DND-41 (cell line): ENCODE data around the gene C22orf23.
"Not testable (repeated sequence)": the region's sequence is repeated elsewhere in the genome, so short reads cannot be mapped to it uniquely, and the experiment has no call there.

Source experiments
- ATAC-seq: fragments of 200-7000 bp; cut with Tn5 transposase; 3 replicates; pipeline ENCODE4 v1.9.1; 2021; ENCODE audit warnings: low read depth; ENCODE audit not compliant: insufficient read depth
- DNase-seq: peaks from one replicate; pipeline ENCODE4 v3.0.0-alpha.2; 2020
- H2AFZ ChIP-seq: 2 replicates; pipeline ENCODE4 v1.6.0; 2012; ENCODE audit warnings: low read depth, low read length
- H3K27ac ChIP-seq: 2 replicates; pipeline ENCODE4 v1.5.1; 2012; ENCODE audit warnings: low read length, inconsistent platforms
- H3K27me3 ChIP-seq: fragments of 200-600 bp; sonication (generic); 2 replicates; pipeline ENCODE4 v1.6.0; 2012; ENCODE audit warnings: low read length, mild to moderate bottlenecking, inconsistent platforms; ENCODE audit not compliant: insufficient read depth, poor library complexity
- H3K36me3 ChIP-seq: 2 replicates; pipeline ENCODE4 v1.5.1; 2012; ENCODE audit warnings: low read length, inconsistent platforms; ENCODE audit not compliant: insufficient read depth
- H3K4me1 ChIP-seq: 2 replicates; pipeline ENCODE4 v1.5.1; 2012; ENCODE audit warnings: mild to moderate bottlenecking, low read length; ENCODE audit not compliant: insufficient read depth
- H3K4me2 ChIP-seq: 2 replicates; pipeline ENCODE4 v1.6.0; 2012; ENCODE audit warnings: mild to moderate bottlenecking, moderate library complexity, low read length, inconsistent platforms; ENCODE audit not compliant: insufficient read depth
- H3K4me3 ChIP-seq, 2 experiments: fragments of 200-600 bp in 1 of 2; shearing (Covaris generic) in 1 of 2; 2 replicates each; pipeline ENCODE4 v1.5.1; 2012 to 2016; ENCODE audit warnings: inconsistent platforms in 2 of 2, low read length in 2 of 2, mild to moderate bottlenecking in 2 of 2, low read depth in 1 of 2, moderate library complexity in 1 of 2
- H3K79me2 ChIP-seq: 2 replicates; pipeline ENCODE4 v1.6.0; 2012; ENCODE audit warnings: low read length, inconsistent platforms; ENCODE audit not compliant: insufficient read depth
- H3K9ac ChIP-seq: 2 replicates; pipeline ENCODE4 v1.6.0; 2012; ENCODE audit warnings: low read depth, mild to moderate bottlenecking, inconsistent platforms, low read length, moderate library complexity
- H3K9me3 ChIP-seq: 2 replicates; pipeline ENCODE4 v1.5.1; 2012; ENCODE audit warnings: low read length, moderate library complexity, mild to moderate bottlenecking, inconsistent platforms; ENCODE audit not compliant: insufficient read depth, severe bottlenecking
- H4K20me1 ChIP-seq: 2 replicates; pipeline ENCODE4 v1.6.0; 2012; ENCODE audit warnings: low read length; ENCODE audit not compliant: insufficient read depth
- CTCF ChIP-seq: IDR thresholded peaks from 2 replicates; pipeline ENCODE4 v1.5.1; 2012; ENCODE audit warnings: borderline replicate concordance, low read length, moderate library complexity, mild to moderate bottlenecking; ENCODE audit not compliant: poor library complexity, severe bottlenecking; ENCODE audit errors: extremely low read depth
- EZH2 ChIP-seq: IDR thresholded peaks from 3 replicates; pipeline ENCODE4 v1.6.1; 2012; ENCODE audit warnings: borderline replicate concordance, low read depth, mild to moderate bottlenecking, moderate library complexity, low read length, inconsistent platforms; ENCODE audit not compliant: severe bottlenecking

C22orf23 gene

GRCh38 chr22:37957232-37957631 lies 3.8 kb upstream of the C22orf23 start:
- H3K36me3 ChIP-seq, result peaks cover 54% of the 10 kb centered on the region
- no peak overlapping the region for H3K4me2 ChIP-seq
- no peak overlapping the region for H2AFZ ChIP-seq
- DNase-seq (no peak), ATAC-seq (no peak)
- H3K27ac ChIP-seq, result no peak overlapping the region
- no peaks in the 10 kb centered on the region; the same call in none of the 2 replicates for H4K20me1 ChIP-seq
- H3K27me3 ChIP-seq, result no peaks in the 10 kb centered on the region
- H3K9ac ChIP-seq, result no peak overlapping the region
- H3K4me1 ChIP-seq, result peaks cover 21% of the 10 kb centered on the region
- peaks cover 20% of the 10 kb centered on the region for H3K79me2 ChIP-seq
- no peak overlapping the region for H3K4me3 ChIP-seq
- no peaks in the 10 kb centered on the region for H3K9me3 ChIP-seq
- TF ChIP-seq CTCF (no peak), EZH2 (no peak)

- not testable (repeated sequence) for H3K4me2 ChIP-seq, H3K4me3 ChIP-seq, DNase-seq, ATAC-seq, H2AFZ ChIP-seq, H3K9ac ChIP-seq, H3K9me3 ChIP-seq, H4K20me1 ChIP-seq, H3K27me3 ChIP-seq, H3K27ac ChIP-seq
- peaks cover 41% of the 10 kb centered on the region for H3K36me3 ChIP-seq
- peaks cover 21% of the 10 kb centered on the region for H3K4me1 ChIP-seq
- peaks cover 20% of the 10 kb centered on the region for H3K79me2 ChIP-seq
Observed at GRCh38 chr22:37955825-37956397, 2.5 kb upstream of the C22orf23 start.

GRCh38 chr22:37954686-37955085 lies 1.3 kb upstream of the C22orf23 start:
- H3K4me1 ChIP-seq, result peaks cover 21% of the 10 kb centered on the region
- H3K9me3 ChIP-seq, result no peaks in the 10 kb centered on the region
- H3K9ac ChIP-seq, result peak overlapping the region; percentile 74
- peak overlapping the region; percentile 47 to 67; a peak in 3 of 4 replicates for H3K4me3 ChIP-seq
- H3K79me2 ChIP-seq, result peaks cover 20% of the 10 kb centered on the region
- peak overlapping the region; percentile 97 for H3K4me2 ChIP-seq
- no peak for TF ChIP-seq CTCF
- no peak for TF ChIP-seq EZH2
- H4K20me1 ChIP-seq, result no peaks in the 10 kb centered on the region; the same call in none of the 2 replicates
- ATAC-seq (no peak), DNase-seq (no peak)
- H3K36me3 ChIP-seq, result peaks cover 30% of the 10 kb centered on the region
- no peaks in the 10 kb centered on the region for H3K27me3 ChIP-seq
- H2AFZ ChIP-seq, result no peak overlapping the region
- H3K27ac ChIP-seq, result no peak overlapping the region; the same call in 1 of the 2 replicates

GRCh38 chr22:37953062-37953436 lies 352 bp downstream of the C22orf23 start:
- no peak overlapping the region for H3K27ac ChIP-seq
- peak overlapping the region; percentile 74 for H3K9ac ChIP-seq
- H3K36me3 ChIP-seq, result peaks cover 15% of the 10 kb centered on the region
- peaks cover 20% of the 10 kb centered on the region for H3K79me2 ChIP-seq
- peak overlapping the region; percentile 84 for H2AFZ ChIP-seq
- TF ChIP-seq EZH2 (no peak), CTCF (no peak)
- H3K4me1 ChIP-seq, result peaks cover 21% of the 10 kb centered on the region
- ATAC-seq, result peak; percentile 56; the same call in 2 of the 3 replicates
- H4K20me1 ChIP-seq, result no peaks in the 10 kb centered on the region; the same call in 1 of the 2 replicates
- H3K4me3 ChIP-seq, result peak overlapping the region; percentile 47 to 67; a peak in 3 of 4 replicates
- DNase-seq, result no peak
- H3K4me2 ChIP-seq, result peak overlapping the region; percentile 97
- no peaks in the 10 kb centered on the region for H3K9me3 ChIP-seq
- H3K27me3 ChIP-seq, result no peaks in the 10 kb centered on the region

- DNase-seq, ATAC-seq, H3K27ac ChIP-seq, H4K20me1 ChIP-seq, H3K9me3 ChIP-seq, H3K27me3 ChIP-seq: not testable (repeated sequence)
- peak overlapping the region; percentile 74 for H3K9ac ChIP-seq
- peak overlapping the region; percentile 97 for H3K4me2 ChIP-seq
- peaks cover 20% of the 10 kb centered on the region for H3K79me2 ChIP-seq
- peaks cover 21% of the 10 kb centered on the region for H3K4me1 ChIP-seq
- peak overlapping the region in 1 of 2 experiments; percentile 67; a peak in 2 of 4 replicates for H3K4me3 ChIP-seq
- H2AFZ ChIP-seq, result peak overlapping the region; percentile 84
- peaks cover 12% of the 10 kb centered on the region for H3K36me3 ChIP-seq
Observed at GRCh38 chr22:37952629-37953028, 772 bp downstream of the C22orf23 start.
